Brain microvascular endothelial cell (primary cell): ENCODE results near the gene AGBL4.
A peak's percentile ranks its signal among the peaks of the same experiment; 100 is the strongest.

ENCODE experiments used
- DNase-seq: peaks from one replicate; pipeline ENCODE4 v3.0.0-alpha.2; 2020
- H3K27ac ChIP-seq: fragments of 250-450 bp; sonication (Bioruptor Pico); 2 replicates; pipeline ENCODE4 v1.5.1; 2020; ENCODE audit warnings: mild to moderate bottlenecking, moderate library complexity
- H3K27me3 ChIP-seq: fragments of 250-450 bp; sonication (Bioruptor Pico); replicated peaks from 2 replicates; pipeline ENCODE4 v1.5.1; 2020; ENCODE audit warnings: mild to moderate bottlenecking
- H3K36me3 ChIP-seq: fragments of 250-450 bp; sonication (Bioruptor Pico); replicated peaks from 2 replicates; pipeline ENCODE4 v1.5.1; 2020; ENCODE audit warnings: mild to moderate bottlenecking
- H3K4me3 ChIP-seq: 2 replicates; pipeline ENCODE4 v1.5.1; 2011; ENCODE audit warnings: low read depth, mild to moderate bottlenecking, control low read depth, low read length, moderate library complexity
- in situ Hi-C: cut with HindIII; loops from 2 replicates; pipeline ENCODE4 v1.10.0; 2017; ENCODE audit warnings: low sequenced_read_pairs, low pct_ligation_motif_present
- TF ChIP-seq, protein P1 (sequence below): IDR thresholded peaks from 2 replicates; pipeline ENCODE4 v1.5.1; 2011; ENCODE audit warnings: low read depth, mild to moderate bottlenecking, moderate library complexity, low read length, control low read depth, inconsistent platforms; ENCODE audit errors: missing control alignments

The AGBL4 gene

GRCh38 chr1:48817505-48818114, 1206.1 kb downstream of the AGBL4 start:
- H3K36me3 ChIP-seq, result no peaks in the 10 kb centered on the region
- no peak overlapping the region for H3K4me3 ChIP-seq
- H3K27ac ChIP-seq, result no peak overlapping the region
- in situ Hi-C loops, result no loop called here
- no peaks in the 10 kb centered on the region for H3K27me3 ChIP-seq
- DNase-seq, result peak; percentile 33
- TF ChIP-seq, protein P1, sequence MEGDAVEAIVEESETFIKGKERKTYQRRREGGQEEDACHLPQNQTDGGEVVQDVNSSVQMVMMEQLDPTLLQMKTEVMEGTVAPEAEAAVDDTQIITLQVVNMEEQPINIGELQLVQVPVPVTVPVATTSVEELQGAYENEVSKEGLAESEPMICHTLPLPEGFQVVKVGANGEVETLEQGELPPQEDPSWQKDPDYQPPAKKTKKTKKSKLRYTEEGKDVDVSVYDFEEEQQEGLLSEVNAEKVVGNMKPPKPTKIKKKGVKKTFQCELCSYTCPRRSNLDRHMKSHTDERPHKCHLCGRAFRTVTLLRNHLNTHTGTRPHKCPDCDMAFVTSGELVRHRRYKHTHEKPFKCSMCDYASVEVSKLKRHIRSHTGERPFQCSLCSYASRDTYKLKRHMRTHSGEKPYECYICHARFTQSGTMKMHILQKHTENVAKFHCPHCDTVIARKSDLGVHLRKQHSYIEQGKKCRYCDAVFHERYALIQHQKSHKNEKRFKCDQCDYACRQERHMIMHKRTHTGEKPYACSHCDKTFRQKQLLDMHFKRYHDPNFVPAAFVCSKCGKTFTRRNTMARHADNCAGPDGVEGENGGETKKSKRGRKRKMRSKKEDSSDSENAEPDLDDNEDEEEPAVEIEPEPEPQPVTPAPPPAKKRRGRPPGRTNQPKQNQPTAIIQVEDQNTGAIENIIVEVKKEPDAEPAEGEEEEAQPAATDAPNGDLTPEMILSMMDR, result peak; percentile 88

DNA sequence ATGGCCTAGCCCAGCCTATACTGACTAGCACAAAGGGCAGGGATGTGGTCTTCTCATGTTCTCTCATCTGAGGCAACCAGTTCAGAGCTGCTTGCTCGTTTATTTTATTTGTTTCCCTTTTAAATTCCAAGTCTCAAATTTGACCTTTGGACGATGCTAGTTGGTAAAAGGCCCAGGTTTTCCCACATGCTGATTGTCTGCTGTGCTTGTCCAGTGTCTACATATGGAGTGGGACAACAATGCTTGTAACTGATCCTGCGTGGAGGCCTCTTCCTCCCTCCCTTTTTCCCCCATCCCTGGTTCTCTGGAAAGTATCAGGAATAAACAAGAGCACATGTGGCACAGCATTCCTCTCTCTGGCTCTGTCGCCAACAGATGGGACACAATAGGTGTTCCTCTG, 1213.0 kb downstream of the AGBL4 start:
- no peak overlapping the region for H3K4me3 ChIP-seq

DNA sequence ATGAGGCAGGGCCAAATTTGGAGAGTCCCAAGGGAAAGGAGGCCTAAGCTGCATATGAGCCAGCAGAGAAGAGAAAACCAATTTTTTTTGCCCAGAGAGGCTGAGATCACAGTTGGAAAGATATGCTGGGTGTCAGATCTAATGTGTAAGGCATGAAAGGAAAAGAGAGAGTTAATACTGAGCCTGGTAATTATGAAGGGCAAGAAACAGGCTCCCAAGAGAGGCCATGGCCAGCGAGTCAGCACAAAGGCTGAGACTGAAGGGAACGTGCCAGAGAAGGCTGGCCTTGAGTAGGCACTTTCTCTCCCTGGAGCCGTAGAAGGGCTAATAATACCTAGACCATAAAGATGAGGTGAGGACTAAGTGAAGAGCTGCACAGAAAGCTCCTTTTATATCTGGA, 1215.3 kb downstream of the AGBL4 start:
- in situ Hi-C loops, result no loop called here
- TF ChIP-seq, protein P1, result no peak
- Histone ChIP-seq H3K27me3 (no peaks in the 10 kb centered on the region), H3K27ac (no peak overlapping the region), H3K4me3 (no peak overlapping the region), H3K36me3 (no peaks in the 10 kb centered on the region)
- no peak for DNase-seq

More for the DNA sequence above, 1213.0 kb downstream of the AGBL4 start:
- no peaks in the 10 kb centered on the region for H3K27me3 ChIP-seq
- in situ Hi-C loops, result no loop called here
- H3K27ac ChIP-seq, result no peak overlapping the region
- DNase-seq, result no peak
- TF ChIP-seq, protein P1, result no peak
- H3K36me3 ChIP-seq, result no peaks in the 10 kb centered on the region

DNA sequence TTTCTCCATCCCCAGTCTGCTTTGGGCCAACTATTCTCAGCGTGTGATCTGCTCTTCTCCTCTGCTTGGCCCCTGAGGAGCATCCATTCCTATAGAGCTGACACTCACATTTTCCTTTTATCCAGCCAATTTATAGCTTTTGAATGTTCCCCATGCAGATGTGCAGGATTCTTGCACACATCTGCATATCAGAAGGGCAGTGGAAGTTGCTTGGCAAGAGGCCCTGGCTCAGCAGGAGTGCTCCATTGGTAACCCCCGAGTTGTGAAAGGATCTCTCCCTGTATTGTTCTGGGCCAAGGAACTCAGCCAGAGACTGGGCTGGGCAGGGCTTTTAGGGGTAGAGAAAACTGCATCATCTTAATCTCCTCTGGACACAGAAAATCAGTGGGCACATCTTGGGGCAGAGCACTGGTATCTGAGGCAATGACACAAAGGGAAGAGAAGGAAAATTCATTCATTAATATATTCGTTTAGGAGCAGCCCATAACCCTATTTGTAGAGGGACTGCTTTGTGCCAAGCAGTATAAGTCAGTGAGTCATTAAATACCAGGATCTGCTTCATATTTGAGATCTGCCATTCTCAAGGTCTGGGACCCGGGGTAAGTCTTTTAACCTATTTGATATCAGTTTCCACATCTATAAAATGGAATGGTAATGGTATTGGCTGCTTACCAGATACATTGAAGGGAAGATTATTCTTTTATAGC, 1216.0 kb downstream of the AGBL4 start:
- Histone ChIP-seq H3K27ac (no peak overlapping the region), H3K4me3 (no peak overlapping the region), H3K36me3 (no peaks in the 10 kb centered on the region), H3K27me3 (no peaks in the 10 kb centered on the region)
- no peak for DNase-seq
- in situ Hi-C loops, result no loop called here
- TF ChIP-seq, protein P1, result no peak

DNA sequence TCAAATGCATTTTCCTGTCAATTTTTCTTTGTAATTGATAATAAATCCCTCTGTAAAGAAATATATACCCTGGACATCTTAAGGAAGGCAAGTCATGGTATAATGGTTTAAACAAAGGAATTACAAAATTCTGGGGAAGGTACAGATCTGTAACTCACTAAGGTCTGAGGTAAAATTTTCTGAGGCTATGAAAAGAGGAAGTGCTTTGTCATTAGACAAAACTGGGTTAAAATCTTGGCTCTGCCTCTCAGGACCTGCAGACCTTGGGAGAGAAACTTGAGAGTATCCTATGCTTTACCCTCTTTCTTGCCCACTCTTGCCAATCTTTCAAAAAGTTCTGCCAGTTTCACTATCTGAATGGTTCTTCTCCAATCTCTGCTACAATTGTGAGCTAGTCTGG, 1220.3 kb downstream of the AGBL4 start:
- TF ChIP-seq, protein P1, result no peak
- H3K36me3 ChIP-seq, result no peaks in the 10 kb centered on the region
- no peaks in the 10 kb centered on the region for H3K27me3 ChIP-seq
- in situ Hi-C loops, result no loop called here
- H3K27ac ChIP-seq, result no peak overlapping the region
- no peak for DNase-seq
- H3K4me3 ChIP-seq, result no peak overlapping the region
